Liver (tissue), 9 donors: ENCODE results near the gene ZNF587B. TPM values are rescaled to one million over a fixed set of nuclear protein-coding genes. Genes with fewer than 3 reads are reported as not detected.
A peak's percentile ranks its signal among the peaks of the same experiment; 100 is the strongest.

Source experiments
- DNase-seq: peaks from one replicate; pipeline ENCODE4 v3.0.0-alpha.2; 2017; ENCODE audit warnings: low spot score
- H3K27ac ChIP-seq, 2 donors: one replicate each; pipeline ENCODE4 v1.7.0; 2013; ENCODE audit warnings: inconsistent platforms in 2 of 2, low read length in 2 of 2, control low read depth in 1 of 2, low read depth in 1 of 2, mild to moderate bottlenecking in 1 of 2
- H3K27me3 ChIP-seq, 4 donors: one replicate each; pipeline versions ENCODE4 v1.6.1 to v1.7.0; 2013; ENCODE audit warnings: low read length in 3 of 4, inconsistent platforms in 1 of 4, mild to moderate bottlenecking in 1 of 4, moderate library complexity in 1 of 4; ENCODE audit not compliant: control insufficient read depth in 4 of 4, insufficient read depth in 4 of 4
- H3K36me3 ChIP-seq, 4 donors: one replicate each; pipeline versions ENCODE4 v1.6.1 to v1.7.0; 2013; ENCODE audit warnings: low read length in 3 of 4, mild to moderate bottlenecking in 3 of 4, low read depth in 1 of 4, moderate library complexity in 1 of 4; ENCODE audit not compliant: control insufficient read depth in 4 of 4, insufficient read depth in 3 of 4
- H3K4me1 ChIP-seq, 4 donors: one replicate each; pipeline versions ENCODE4 v1.6.1 to v1.7.0; 2013; ENCODE audit warnings: low read length in 3 of 4, mild to moderate bottlenecking in 3 of 4, moderate library complexity in 1 of 4; ENCODE audit not compliant: control insufficient read depth in 4 of 4, insufficient read depth in 4 of 4
- H3K4me3 ChIP-seq, 3 donors: one replicate each; pipeline versions ENCODE4 v1.6.1 to v1.7.0; 2013; ENCODE audit warnings: low read length in 3 of 3, control low read depth in 1 of 3, low read depth in 1 of 3, mild to moderate bottlenecking in 1 of 3
- H3K9ac ChIP-seq, 2 donors: one replicate each; pipeline ENCODE4 v1.7.0; 2013; ENCODE audit warnings: low read length in 2 of 2, mild to moderate bottlenecking in 2 of 2, moderate library complexity in 2 of 2, control low read depth in 1 of 2, low read depth in 1 of 2
- H3K9me3 ChIP-seq, 4 donors: one replicate each; pipeline versions ENCODE4 v1.6.1 to v1.7.0; 2013; ENCODE audit warnings: low read length in 3 of 4; ENCODE audit not compliant: control insufficient read depth in 4 of 4
- EGR1 ChIP-seq, 2 donors: IDR thresholded peaks; 2 replicates each; pipeline ENCODE4 v1.6.1; 2016 to 2018; ENCODE audit warnings: antibody characterized with exemption in 2 of 2, low read depth in 2 of 2
- FOXA1 ChIP-seq: IDR thresholded peaks from 2 replicates; pipeline ENCODE4 v1.6.1; 2016; ENCODE audit warnings: antibody characterized with exemption
- FOXA2 ChIP-seq: IDR thresholded peaks from 2 replicates; pipeline ENCODE4 v1.6.1; 2016; ENCODE audit warnings: antibody characterized with exemption
- GABPA ChIP-seq, 2 donors: IDR thresholded peaks in 1 of 2; conservative IDR thresholded peaks in 1 of 2; 2 replicates each; pipeline ENCODE4 v1.6.1; 2016; ENCODE audit warnings: antibody characterized with exemption in 2 of 2, mild to moderate bottlenecking in 1 of 2, moderate library complexity in 1 of 2
- HNF4G ChIP-seq: IDR thresholded peaks from 2 replicates; pipeline ENCODE4 v1.6.1; 2016; ENCODE audit warnings: antibody characterized with exemption
- JUND ChIP-seq, 2 donors: IDR thresholded peaks; 2 replicates each; pipeline ENCODE4 v1.6.1; 2016; ENCODE audit warnings: antibody characterized with exemption in 2 of 2
- MAX ChIP-seq: IDR thresholded peaks from 2 replicates; pipeline ENCODE4 v1.6.1; 2016; ENCODE audit warnings: antibody characterized with exemption
- RAD21 ChIP-seq, 2 donors: IDR thresholded peaks; 2 replicates each; pipeline ENCODE4 v1.6.1; 2016; ENCODE audit warnings: antibody characterized with exemption in 2 of 2, mild to moderate bottlenecking in 2 of 2
- RXRA ChIP-seq, 2 donors: IDR thresholded peaks; 2 replicates each; pipeline ENCODE4 v1.6.1; 2017 to 2018; ENCODE audit warnings: antibody characterized with exemption in 2 of 2, mild to moderate bottlenecking in 1 of 2
- YY1 ChIP-seq: IDR thresholded peaks from 2 replicates; pipeline ENCODE4 v1.6.1; 2016; ENCODE audit warnings: antibody characterized with exemption, mild to moderate bottlenecking
- WGBS: extraction: QIAGEN DNeasy Blood & Tissue Kit; methylation state at CpG from one replicate; pipeline ENCODE4 v1.1.7; 2013; 5-methylcytosine and 5-hydroxymethylcytosine counted together
- polyA plus RNA-seq, 2 donors: library from polyadenylated mRNA; stranded (reverse) in 1 of 2; unstranded in 1 of 2; fragments of 200-250 nt in 1 of 2; fragments of >200 nt in 1 of 2; fragmentation: Nextera tagmentation in 1 of 2; extraction: Ambion mirVana in 1 of 2; gene quantifications; one replicate each; pipeline versions ENCODE4 v1.2.1 to v1.2.3, GENCODE V29; 2013 to 2015
- total RNA-seq, 2 donors: library from RNA; depleted of rRNA; stranded (reverse); fragments of >200 nt; gene quantifications; one replicate each; pipeline ENCODE4 v1.2.3, GENCODE V29; 2014
- TF ChIP-seq, protein P1 (sequence below): fragments of 150-350 bp; IDR thresholded peaks from 2 replicates; pipeline ENCODE4 v1.5.1; 2017; ENCODE audit warnings: improper control_type of control experiment, low read depth, low read length; ENCODE audit not compliant: missing input control
- donor health status: healthy.
- donor health status: healthy.
- donor health status: healthy.
- donor health status: healthy.
- donor health status: healthy.

ZNF587B gene
- total and polyA plus RNA-seq, 4 donors: 3.0 to 30.2 (median 6.9) TPM

GRCh38 chr19:57887195-57887941 lies 57.3 kb downstream of the ZNF587B start:
- H3K9me3 ChIP-seq: peaks cover 0 to 15% (median 7%) of the 10 kb centered on the region in 4 donors

DNA sequence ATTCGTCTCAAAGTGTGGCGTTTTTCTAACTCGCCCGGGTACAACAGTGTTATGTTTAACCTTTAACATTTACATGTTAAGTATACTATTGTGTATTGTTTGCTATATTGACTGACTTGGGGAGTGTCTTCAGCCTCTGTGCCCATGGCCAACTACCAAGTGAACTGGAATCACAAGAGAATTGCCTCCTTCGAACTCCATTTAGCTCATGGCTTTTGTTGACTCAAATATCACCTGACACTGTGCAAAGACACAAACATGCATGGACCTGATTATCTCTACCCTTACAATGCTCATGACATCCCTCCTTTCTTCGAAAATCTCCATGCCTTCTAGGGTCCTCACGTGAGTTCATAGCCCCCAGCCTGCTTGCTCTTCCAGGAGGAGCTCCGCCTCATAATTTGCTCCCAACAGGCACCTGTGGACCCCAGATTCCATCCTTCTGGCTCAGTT lies 58.0 kb downstream of the ZNF587B start:
- H3K27ac ChIP-seq: peak overlapping the region in 1 of 2 donors; percentile 30
- peaks cover 0 to 3% (median 1%) of the 10 kb centered on the region in 4 donors for H3K4me1 ChIP-seq
- DNase-seq: no peak
- WGBS: 21% methylated on average over 8 of the region's 8 CpGs
- peaks cover 0 to 6% (median 1%) of the 10 kb centered on the region in 4 donors for H3K36me3 ChIP-seq
- H3K4me3 ChIP-seq: peak overlapping the region; percentile 78 to 88 (median 80)
- peaks cover 0 to 15% (median 7%) of the 10 kb centered on the region in 4 donors for H3K9me3 ChIP-seq
- peak overlapping the region in 1 of 2 donors; percentile 28 for H3K9ac ChIP-seq
- no peak for TF ChIP-seq MAX
- TF ChIP-seq YY1: no peak
- TF ChIP-seq FOXA2: no peak
- TF ChIP-seq GABPA (IDR thresholded peaks at IDR 0.05 in 1 of 2, conservative IDR thresholded peaks at IDR 0.05 in 1 of 2): no peak
- TF ChIP-seq, protein P1, sequence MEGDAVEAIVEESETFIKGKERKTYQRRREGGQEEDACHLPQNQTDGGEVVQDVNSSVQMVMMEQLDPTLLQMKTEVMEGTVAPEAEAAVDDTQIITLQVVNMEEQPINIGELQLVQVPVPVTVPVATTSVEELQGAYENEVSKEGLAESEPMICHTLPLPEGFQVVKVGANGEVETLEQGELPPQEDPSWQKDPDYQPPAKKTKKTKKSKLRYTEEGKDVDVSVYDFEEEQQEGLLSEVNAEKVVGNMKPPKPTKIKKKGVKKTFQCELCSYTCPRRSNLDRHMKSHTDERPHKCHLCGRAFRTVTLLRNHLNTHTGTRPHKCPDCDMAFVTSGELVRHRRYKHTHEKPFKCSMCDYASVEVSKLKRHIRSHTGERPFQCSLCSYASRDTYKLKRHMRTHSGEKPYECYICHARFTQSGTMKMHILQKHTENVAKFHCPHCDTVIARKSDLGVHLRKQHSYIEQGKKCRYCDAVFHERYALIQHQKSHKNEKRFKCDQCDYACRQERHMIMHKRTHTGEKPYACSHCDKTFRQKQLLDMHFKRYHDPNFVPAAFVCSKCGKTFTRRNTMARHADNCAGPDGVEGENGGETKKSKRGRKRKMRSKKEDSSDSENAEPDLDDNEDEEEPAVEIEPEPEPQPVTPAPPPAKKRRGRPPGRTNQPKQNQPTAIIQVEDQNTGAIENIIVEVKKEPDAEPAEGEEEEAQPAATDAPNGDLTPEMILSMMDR: no peak
- TF ChIP-seq HNF4G: no peak
- no peaks in the 10 kb centered on the region for H3K27me3 ChIP-seq

More at GRCh38 chr19:57887195-57887941, 57.3 kb downstream of the ZNF587B start:
- Histone ChIP-seq H3K4me1 (peaks cover 0 to 3% (median 1%) of the 10 kb centered on the region in 4 donors), H3K27me3 (no peaks in the 10 kb centered on the region), H3K9ac (no peak overlapping the region), H3K27ac (no peak overlapping the region), H3K36me3 (peaks cover 0 to 6% (median 1%) of the 10 kb centered on the region in 4 donors), H3K4me3 (peak overlapping the region in 1 of 3 donors; percentile 29)
- no peak for TF ChIP-seq FOXA1
- no peak for TF ChIP-seq EGR1 (IDR thresholded peaks at IDR 0.05; ENCODE audit: low read depth in 2 of 2)
- no peak for TF ChIP-seq RXRA (IDR thresholded peaks at IDR 0.05)
- no peak for TF ChIP-seq RAD21 (IDR thresholded peaks at IDR 0.05)
- no peak for TF ChIP-seq JUND (IDR thresholded peaks at IDR 0.05)
- no peak for TF ChIP-seq HNF4G
- TF ChIP-seq, protein P1: no peak
- WGBS: 55% methylated on average over 6 of the region's 6 CpGs
- no peak for DNase-seq
